Cardiac fibroblast (primary cell): ENCODE results near the gene ERVMER34-1.
A peak's percentile ranks its signal among the peaks of the same experiment; 100 is the strongest.

Source experiments
- DNase-seq, 2 donors: peaks; one replicate each; pipeline versions ENCODE4 v3.0.0 to v3.0.0-alpha.2; 2010; ENCODE audit warnings: low read depth in 2 of 2
- H3K4me3 ChIP-seq, 2 donors: replicated peaks in 1 of 2; 1 replicate in 1 of 2; 2 replicates in 1 of 2; pipeline ENCODE4 v1.5.1; 2011; ENCODE audit warnings: low read depth in 2 of 2, low read length in 2 of 2, mild to moderate bottlenecking in 2 of 2, moderate library complexity in 1 of 2
- CTCF ChIP-seq: IDR thresholded peaks from one replicate; pipeline ENCODE4 v1.5.1; 2011; ENCODE audit warnings: low read depth, mild to moderate bottlenecking, low read length, inconsistent platforms

The ERVMER34-1 gene

GRCh38 chr4:52704661-52705060 is 46.6 kb downstream of the ERVMER34-1 start:
- TF ChIP-seq CTCF = no peak
- peak; percentile 48 to 57 for DNase-seq
- H3K4me3 ChIP-seq = no peak overlapping the region

GRCh38 chr4:52704133-52704532 is 47.1 kb downstream of the ERVMER34-1 start:
- no peak for TF ChIP-seq CTCF
- DNase-seq = peak; percentile 42 to 68
- H3K4me3 ChIP-seq = no peak overlapping the region

GRCh38 chr4:52701207-52701606 is 50.0 kb downstream of the ERVMER34-1 start:
- no peak for TF ChIP-seq CTCF
- no peak for DNase-seq
- no peak overlapping the region for H3K4me3 ChIP-seq

- no peak overlapping the region for H3K4me3 ChIP-seq
- no peak for DNase-seq
- no peak for TF ChIP-seq CTCF
These were observed 56.3 kb downstream of the ERVMER34-1 start for GRCh38 chr4:52694936-52695335.

GRCh38 chr4:52693492-52693891 is 57.7 kb downstream of the ERVMER34-1 start:
- no peak overlapping the region for H3K4me3 ChIP-seq
- no peak for DNase-seq
- TF ChIP-seq CTCF = no peak
